ENCODE data around the gene RHBDL1.

The RHBDL1 gene

DNA sequence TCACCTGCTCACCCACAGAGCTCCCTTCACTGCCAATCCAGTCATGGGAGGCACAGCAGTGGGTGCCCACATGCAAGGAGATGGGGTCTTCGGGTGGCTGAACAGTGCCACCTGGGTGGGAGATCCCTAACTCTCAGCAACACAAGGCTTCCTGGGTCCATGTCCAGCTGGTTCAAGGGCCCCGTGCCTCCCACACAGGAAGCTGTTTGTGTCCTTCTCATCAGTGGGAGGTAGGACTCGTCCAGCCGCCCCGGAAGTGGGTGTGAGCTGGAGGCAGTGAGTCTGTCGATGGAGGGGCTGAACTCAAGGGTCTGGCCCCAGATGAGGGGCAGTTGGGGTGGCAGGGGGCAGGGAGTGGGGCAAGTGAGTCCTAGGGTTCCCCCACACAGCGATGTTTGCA is 28.6 kb downstream of the RHBDL1 start:
- no peaks in the 10 kb centered on the region for H3K9me2 ChIP-seq (replicated peaks; ENCODE audit: insufficient read depth, low read length)
- no peak overlapping the region for H2AFZ ChIP-seq (ENCODE audit: low read depth, low read length, severe bottlenecking)
- no peaks in the 10 kb centered on the region for H3K9me3 ChIP-seq (ENCODE audit: insufficient read depth, low read length)
- no peaks in the 10 kb centered on the region for H3K79me2 ChIP-seq (ENCODE audit: insufficient read depth, low read length)
- no peak overlapping the region for H3K4me3 ChIP-seq (ENCODE audit: insufficient read depth, low read length, poor library complexity, severe bottlenecking)
- H3K9ac ChIP-seq (ENCODE audit: low read length) = no peak overlapping the region
- H3K27ac ChIP-seq (ENCODE audit: low read depth, low read length) = no peak overlapping the region
- no peaks in the 10 kb centered on the region for H4K20me1 ChIP-seq (ENCODE audit: low read depth, low read length)
- no peak for TF ChIP-seq EZH2phosphoT487 (conservative IDR thresholded peaks at IDR 0.05; ENCODE audit: low read length)
- TF ChIP-seq CTCF (IDR thresholded peaks at IDR 0.05; ENCODE audit: insufficient read depth, low read length, poor library complexity, severe bottlenecking) = no peak
- H3K27me3 ChIP-seq (ENCODE audit: low read length) = no peaks in the 10 kb centered on the region
- no peaks in the 10 kb centered on the region for H3K36me3 ChIP-seq (ENCODE audit: low read length)
- H3F3A ChIP-seq (ENCODE audit: insufficient read depth) = no peaks in the 10 kb centered on the region
- H3K4me2 ChIP-seq (ENCODE audit: low read depth, low read length, poor library complexity, severe bottlenecking) = no peak overlapping the region

DNA sequence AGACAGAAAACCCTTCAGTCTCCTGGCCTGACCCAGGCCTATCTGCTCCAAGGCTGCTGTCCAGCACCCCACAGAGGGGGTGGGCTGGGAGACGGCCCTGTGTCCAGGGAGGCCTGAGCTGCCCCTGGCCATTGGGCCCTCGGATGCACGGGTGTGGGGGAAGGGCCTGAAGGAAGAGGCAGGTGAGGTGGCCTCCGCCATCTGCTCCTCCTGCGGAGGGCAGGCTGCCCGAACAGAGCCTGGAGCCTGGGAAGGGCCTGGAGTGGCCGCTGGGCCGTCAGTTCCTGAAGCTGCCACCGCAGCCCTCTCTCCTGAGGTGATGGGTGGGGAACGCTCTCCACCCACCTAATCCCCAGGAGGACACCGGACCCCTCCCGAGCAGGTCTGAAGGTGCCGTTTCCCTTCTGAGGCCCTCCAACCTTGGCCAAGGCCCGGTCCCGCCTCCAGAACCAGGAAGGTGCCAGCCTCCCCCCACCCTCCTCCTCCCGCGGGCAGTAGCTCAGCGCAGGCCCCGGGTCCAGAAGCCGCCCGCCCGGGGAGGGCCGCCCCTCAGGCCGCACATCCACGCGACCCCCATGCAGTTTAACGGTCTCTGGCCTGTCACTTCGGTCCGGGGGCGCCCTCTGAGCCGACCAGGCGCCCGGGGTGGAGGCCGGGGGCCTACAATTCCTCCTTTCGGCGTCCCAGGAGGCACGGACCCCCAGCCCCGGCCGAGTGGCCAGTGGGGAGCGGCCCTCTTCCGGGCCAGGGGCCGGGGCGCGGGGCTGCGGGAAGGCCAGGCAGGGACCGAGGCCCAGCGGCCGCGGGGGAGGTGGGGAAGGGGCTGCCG is 29.3 kb downstream of the RHBDL1 start:
- H3K36me3 ChIP-seq (ENCODE audit: low read length) = no peaks in the 10 kb centered on the region
- TF ChIP-seq CTCF (IDR thresholded peaks at IDR 0.05; ENCODE audit: insufficient read depth, low read length, poor library complexity, severe bottlenecking) (no peak), EZH2phosphoT487 (conservative IDR thresholded peaks at IDR 0.05; ENCODE audit: low read length) (no peak)
- no peaks in the 10 kb centered on the region for H3K9me2 ChIP-seq (replicated peaks; ENCODE audit: insufficient read depth, low read length)
- H3K27ac ChIP-seq (ENCODE audit: low read depth, low read length) = no peak overlapping the region
- H3K4me3 ChIP-seq (ENCODE audit: insufficient read depth, low read length, poor library complexity, severe bottlenecking) = no peak overlapping the region
- H2AFZ ChIP-seq (ENCODE audit: low read depth, low read length, severe bottlenecking) = no peak overlapping the region
- H3K79me2 ChIP-seq (ENCODE audit: insufficient read depth, low read length) = no peaks in the 10 kb centered on the region
- no peaks in the 10 kb centered on the region for H4K20me1 ChIP-seq (ENCODE audit: low read depth, low read length)
- no peaks in the 10 kb centered on the region for H3K9me3 ChIP-seq (ENCODE audit: insufficient read depth, low read length)
- H3K4me2 ChIP-seq (ENCODE audit: low read depth, low read length, poor library complexity, severe bottlenecking) = no peak overlapping the region
- H3K9ac ChIP-seq (ENCODE audit: low read length) = no peak overlapping the region
- H3K27me3 ChIP-seq (ENCODE audit: low read length) = no peaks in the 10 kb centered on the region
- no peaks in the 10 kb centered on the region for H3F3A ChIP-seq (ENCODE audit: insufficient read depth)

DNA sequence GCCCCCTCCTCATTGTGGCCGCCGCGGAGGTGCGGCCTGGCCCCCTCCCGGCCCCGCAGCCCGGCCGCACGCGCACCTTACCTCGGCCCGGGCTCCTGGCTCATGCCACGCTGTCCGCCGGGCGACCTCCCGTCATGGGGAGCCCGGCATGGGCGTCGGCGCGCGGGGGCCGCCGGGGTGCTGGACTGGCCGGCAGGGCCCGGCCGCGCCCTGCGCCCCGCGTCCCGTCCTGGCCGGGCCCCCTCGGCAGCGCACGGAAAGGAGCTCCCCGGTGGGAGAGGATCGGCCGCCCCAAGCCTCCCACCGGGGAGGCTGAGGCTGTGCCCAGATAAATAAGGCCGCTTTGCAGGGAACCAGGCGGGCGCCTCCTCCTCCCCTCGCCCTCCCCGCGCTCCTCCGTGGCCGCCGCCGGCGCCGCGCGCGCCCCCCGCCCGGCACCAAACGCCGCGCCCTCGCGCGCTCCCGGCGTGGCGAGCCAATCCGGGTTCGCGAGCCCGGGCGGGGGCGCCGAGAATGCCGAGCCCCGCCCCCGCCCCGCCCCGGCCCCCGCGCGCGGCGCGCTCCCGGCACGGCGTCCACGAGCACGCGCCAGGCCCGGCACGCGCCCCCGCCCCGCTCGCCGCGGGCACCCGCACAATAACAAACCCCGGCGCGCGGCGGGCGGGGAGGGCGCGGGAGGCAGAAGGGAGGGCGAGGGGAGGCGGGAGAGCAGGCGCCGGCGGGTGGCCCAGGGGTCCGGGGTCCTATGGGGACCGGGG is 30.1 kb downstream of the RHBDL1 start, which contains the start of gene FBXL16:
FBXL16 (minus strand) TSS at position 371 of the 758 bp plus-strand sequence. CDS start 8,396 bp downstream, outside the sequence.
- Histone ChIP-seq H3K79me2 (ENCODE audit: insufficient read depth, low read length) (no peaks in the 10 kb centered on the region), H3K27me3 (ENCODE audit: low read length) (no peaks in the 10 kb centered on the region), H3F3A (ENCODE audit: insufficient read depth) (no peaks in the 10 kb centered on the region), H3K4me2 (ENCODE audit: low read depth, low read length, poor library complexity, severe bottlenecking) (no peak within 1 kb of the TSS), H3K27ac (ENCODE audit: low read depth, low read length) (no peak within 1 kb of the TSS), H2AFZ (ENCODE audit: low read depth, low read length, severe bottlenecking) (no peak within 1 kb of the TSS), H3K36me3 (ENCODE audit: low read length) (no peaks in the 10 kb centered on the region), H4K20me1 (ENCODE audit: low read depth, low read length) (no peaks in the 10 kb centered on the region), H3K4me3 (ENCODE audit: insufficient read depth, low read length, poor library complexity, severe bottlenecking) (no peak within 1 kb of the TSS), H3K9me2 (replicated peaks; ENCODE audit: insufficient read depth, low read length) (no peaks in the 10 kb centered on the region), H3K9me3 (ENCODE audit: insufficient read depth, low read length) (no peaks in the 10 kb centered on the region), H3K9ac (ENCODE audit: low read length) (no peak within 1 kb of the TSS)
- no peak for TF ChIP-seq CTCF (IDR thresholded peaks at IDR 0.05; ENCODE audit: insufficient read depth, low read length, poor library complexity, severe bottlenecking)
- no peak for TF ChIP-seq EZH2phosphoT487 (conservative IDR thresholded peaks at IDR 0.05; ENCODE audit: low read length)

Data from SU-DHL-6 (cell line).